NCI-H1048 (cell line): ENCODE measurements around the gene ARIH2.
A peak's percentile ranks its signal among the peaks of the same experiment; 100 is the strongest.
"Not testable (repeated sequence)": the region's sequence is repeated elsewhere in the genome, so short reads cannot be mapped to it uniquely, and the experiment has no call there.

Experiments
- DNase-seq: peaks from one replicate; lab custom pipeline; 2025; lab: John Stamatoyannopoulos, UW

ARIH2 gene

DNA sequence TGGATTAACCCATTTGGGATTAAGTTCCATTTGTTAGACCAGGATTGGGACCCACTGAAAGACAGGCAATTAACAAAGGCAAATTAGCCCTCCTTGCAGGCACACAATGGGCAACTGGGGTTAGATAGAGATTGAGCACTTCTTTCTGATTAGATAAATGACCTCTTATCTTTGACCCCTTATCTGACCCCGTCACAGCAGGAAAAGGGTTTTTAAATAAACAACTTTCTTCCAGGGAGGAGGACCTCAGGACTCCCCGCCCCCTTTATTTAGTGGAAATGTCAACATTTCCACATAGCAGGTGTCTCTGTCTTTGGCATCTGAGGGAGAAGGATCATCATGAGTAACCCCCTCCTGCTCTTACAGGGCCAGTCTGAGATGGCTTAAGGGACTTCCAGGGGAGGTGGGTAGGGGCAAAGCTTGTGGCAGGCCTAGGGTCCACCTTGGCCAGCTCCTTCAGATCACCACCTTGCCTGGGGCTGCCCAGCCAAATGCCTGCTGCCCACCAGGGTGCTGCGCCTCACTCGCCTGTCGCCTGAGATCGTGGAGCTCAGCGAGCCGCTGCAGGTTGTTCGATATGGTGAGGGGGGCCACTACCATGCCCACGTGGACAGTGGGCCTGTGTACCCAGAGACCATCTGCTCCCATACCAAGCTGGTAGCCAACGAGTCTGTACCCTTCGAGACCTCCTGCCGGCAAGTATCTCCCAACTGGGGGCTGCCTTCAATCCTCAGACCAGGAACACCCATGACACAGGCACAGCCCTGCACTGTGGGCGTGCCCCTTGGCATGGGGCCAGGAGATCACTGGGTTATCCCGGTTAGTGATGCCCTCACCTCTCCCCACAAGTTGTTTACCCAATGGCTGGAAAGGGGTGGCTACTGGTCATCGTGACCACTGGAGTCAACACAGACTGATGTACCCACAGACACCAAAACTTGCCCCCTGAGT lies 86.0 kb downstream of the ARIH2 start:
- DNase-seq, result no peak

DNA sequence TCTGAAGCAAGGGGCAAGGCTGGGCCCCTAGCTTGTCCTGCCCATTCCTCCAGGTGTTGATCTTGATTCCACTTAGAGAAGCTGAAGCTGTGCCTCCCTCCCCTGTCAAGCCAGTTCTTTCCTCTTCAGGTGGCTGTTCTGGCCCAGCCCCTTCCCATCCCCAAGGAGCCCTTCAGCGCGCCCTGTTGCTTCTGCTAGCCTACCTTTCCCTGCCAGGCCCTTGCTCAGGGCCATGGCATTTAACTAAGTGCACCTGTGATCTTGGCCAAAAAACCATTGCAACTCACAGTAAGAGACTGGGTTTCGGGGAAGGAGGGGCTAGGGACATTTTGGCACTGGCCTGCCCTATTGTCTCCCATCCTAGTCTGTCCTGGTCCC lies 86.7 kb downstream of the ARIH2 start:
- no peak for DNase-seq

DNA sequence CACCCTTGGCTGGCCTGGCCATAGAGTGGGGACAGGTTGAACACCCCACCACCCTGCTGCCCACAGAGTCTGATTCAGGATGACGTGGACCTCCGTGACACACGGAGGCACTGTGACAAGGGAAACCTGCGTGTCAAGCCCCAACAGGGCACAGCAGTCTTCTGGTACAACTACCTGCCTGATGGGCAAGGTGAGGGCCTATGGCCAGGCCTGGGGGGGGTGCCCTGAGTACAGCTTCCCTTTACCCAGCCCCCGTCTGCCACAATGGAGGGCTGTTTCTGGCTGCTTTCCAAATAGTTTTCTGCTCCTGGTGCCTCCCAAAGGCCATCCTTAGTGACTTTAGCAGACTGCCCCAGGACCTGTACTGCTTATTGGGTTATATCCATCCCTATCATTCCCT lies 87.4 kb downstream of the ARIH2 start:
- DNase-seq, result no peak

DNA sequence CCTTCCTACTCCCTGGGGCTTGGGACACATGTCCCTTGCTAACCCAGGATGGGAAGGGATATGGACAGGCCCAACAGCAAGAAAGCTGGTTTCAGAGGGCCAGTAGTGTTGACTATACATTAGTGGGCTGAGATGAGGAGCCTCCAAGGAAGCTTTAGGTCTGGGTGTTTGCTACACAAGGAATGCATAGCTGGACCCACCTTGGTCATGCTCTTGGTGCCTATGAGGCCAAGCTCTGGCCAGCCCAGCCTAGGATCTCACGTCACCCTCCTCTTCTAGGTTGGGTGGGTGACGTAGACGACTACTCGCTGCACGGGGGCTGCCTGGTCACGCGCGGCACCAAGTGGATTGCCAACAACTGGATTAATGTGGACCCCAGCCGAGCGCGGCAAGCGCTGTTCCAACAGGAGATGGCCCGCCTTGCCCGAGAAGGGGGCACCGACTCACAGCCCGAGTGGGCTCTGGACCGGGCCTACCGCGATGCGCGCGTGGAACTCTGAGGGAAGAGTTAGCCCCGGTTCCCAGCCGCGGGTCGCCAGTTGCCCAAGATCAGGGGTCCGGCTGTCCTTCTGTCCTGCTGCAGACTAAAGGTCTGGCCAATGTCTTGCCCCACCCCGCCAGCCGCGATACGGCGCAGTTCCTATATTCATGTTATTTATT lies 87.9 kb downstream of the ARIH2 start:
- DNase-seq, result no peak

DNA sequence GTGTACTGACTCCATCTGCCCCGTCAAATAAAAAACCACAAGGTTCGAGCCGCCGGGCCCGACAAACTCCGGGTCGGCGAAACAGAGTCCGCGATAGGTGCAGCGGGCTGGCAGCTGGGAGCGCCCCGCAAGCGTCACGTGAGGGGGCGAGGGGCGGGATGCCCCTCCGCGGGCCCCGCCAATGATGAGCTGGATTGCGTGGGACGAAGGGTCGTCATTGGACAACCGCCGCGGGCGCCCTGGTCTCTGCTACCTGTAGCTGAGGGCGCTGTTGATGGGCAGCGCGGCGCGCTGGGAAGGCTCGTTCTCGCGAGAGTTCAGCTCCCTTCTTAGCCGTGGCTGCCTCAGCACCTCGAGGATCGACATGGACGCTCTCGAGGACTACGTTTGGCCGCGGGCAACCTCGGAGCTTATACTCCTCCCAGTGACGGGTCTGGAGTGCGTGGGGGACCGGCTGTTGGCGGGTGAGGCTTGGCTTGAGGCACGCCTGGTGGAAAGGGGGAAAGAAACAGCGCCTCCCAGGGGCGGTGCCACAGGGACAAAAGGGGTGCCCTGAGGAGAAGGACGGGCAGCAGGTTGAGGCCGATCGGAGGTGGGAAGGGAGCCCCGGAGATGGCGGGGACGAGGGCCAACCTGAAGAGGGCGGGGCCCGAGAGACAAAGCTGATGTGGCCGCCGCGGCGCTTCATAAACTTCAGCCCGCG lies 88.6 kb downstream of the ARIH2 start, which contains the start of gene WDR6:
WDR6 (plus strand) TSS at position 324 of the 703 bp plus-strand sequence; CDS start at position 365, 41 bp downstream.
- peak; percentile 95 for DNase-seq

DNA sequence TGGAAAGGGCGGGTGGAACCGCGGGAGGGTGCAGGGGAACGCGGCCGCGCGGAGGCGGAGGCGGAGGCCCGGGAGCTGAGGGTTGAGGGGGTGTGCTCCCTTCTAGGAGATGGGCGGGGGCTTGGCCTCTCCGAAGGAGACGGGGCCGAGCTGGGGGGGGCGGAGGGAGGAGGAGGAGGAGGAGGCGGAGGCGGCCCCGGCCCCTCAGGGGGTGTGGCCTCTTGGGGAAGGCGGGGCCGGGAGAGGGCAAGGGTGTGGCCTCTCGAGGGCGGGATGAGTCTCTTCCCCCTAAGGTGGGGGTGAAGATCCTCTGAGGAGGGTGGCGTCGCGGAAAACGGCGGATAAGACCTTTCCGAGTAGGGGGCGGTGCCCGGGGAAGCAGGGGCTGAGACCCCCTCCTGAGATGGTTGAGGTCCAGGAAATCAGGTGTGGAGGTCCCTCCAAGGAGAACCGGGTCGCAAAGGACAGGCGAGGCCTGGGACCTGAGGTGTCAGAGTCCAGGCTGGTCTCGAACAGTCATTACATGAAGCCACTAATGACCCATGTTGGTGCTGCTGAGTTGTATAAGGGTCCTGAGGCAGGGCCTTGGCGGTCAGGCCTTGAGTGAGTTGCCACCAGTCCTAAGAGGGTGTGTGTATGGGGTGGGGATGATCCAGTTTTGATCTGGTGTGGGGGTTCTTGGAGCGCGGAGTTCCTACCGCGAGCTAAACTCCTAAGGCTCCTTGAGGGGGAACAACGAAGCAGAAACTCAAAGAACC lies 89.3 kb downstream of the ARIH2 start:
- DNase-seq, result peak; percentile 65

DNA sequence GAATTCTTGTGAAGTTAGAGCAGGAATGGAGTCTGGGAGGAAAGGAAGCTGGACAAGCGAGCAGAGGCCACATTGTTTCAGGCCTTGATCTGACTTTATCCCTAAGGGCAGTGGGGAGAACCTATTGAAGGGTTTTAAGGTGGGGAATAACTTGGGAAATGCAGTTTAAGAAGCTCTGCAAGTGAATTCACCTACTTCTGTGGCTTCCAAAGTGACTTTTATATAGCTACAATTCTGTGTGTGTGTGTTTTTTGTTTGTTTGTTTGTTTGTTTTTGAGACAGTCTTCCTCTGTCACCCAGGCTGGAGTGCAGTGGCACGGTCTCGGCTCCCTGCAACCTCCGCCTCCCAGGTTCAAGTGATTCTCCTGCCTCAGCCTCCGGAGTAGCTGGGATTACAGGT lies 90.0 kb downstream of the ARIH2 start:
- DNase-seq, result not testable (repeated sequence)

DNA sequence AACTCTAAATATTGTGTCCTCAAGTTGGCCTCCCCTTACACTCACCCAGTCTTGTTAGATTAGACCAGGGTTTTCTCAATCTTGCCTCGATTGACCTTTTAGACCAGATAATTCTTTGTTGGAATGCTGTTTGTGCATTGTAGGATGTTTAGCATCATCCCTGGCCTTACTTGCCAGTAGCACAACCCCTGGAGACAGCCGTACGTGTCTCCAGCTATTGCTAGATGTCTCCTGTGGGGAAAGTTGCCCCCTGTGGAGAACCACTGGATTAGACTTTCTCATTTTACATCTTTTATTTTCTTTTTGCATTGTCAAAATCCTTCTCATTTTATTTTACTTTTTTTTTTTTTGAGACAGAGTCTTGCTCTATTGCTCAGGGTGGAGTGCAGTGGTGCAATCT lies 90.8 kb downstream of the ARIH2 start:
- DNase-seq, result no peak

DNA sequence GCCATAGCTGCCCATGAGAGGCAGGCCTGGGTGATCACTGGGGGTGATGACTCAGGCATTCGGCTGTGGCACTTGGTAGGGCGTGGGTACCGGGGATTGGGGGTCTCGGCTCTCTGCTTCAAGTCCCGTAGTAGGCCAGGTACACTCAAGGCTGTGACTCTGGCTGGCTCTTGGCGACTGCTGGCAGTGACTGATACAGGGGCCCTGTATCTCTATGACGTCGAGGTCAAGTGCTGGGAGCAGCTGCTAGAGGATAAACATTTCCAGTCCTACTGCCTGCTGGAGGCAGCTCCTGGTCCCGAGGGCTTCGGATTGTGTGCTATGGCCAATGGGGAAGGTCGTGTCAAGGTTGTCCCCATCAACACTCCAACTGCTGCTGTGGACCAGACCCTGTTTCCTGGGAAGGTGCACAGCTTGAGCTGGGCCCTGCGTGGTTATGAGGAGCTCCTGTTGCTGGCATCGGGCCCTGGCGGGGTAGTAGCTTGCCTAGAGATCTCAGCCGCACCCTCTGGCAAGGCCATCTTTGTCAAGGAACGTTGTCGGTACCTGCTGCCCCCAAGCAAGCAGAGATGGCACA lies 93.9 kb downstream of the ARIH2 start:
- no peak for DNase-seq

DNA sequence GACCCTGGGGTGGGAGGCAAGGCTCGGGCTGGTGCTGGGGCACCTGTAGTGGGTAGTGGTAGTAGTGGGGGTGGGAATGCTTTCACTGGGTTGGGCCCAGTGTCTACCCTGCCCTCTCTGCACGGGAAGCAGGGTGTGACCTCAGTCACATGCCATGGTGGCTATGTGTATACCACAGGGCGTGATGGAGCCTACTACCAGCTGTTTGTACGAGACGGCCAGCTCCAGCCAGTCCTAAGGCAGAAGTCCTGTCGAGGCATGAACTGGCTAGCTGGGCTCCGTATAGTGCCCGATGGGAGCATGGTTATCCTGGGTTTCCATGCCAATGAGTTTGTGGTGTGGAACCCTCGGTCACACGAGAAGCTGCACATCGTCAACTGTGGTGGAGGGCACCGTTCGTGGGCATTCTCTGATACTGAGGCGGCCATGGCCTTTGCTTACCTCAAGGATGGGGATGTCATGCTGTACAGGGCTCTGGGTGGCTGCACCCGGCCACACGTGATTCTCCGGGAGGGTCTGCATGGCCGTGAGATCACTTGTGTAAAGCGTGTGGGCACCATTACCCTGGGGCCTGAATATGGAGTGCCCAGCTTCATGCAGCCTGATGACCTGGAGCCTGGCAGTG lies 94.6 kb downstream of the ARIH2 start:
- DNase-seq, result no peak

DNA sequence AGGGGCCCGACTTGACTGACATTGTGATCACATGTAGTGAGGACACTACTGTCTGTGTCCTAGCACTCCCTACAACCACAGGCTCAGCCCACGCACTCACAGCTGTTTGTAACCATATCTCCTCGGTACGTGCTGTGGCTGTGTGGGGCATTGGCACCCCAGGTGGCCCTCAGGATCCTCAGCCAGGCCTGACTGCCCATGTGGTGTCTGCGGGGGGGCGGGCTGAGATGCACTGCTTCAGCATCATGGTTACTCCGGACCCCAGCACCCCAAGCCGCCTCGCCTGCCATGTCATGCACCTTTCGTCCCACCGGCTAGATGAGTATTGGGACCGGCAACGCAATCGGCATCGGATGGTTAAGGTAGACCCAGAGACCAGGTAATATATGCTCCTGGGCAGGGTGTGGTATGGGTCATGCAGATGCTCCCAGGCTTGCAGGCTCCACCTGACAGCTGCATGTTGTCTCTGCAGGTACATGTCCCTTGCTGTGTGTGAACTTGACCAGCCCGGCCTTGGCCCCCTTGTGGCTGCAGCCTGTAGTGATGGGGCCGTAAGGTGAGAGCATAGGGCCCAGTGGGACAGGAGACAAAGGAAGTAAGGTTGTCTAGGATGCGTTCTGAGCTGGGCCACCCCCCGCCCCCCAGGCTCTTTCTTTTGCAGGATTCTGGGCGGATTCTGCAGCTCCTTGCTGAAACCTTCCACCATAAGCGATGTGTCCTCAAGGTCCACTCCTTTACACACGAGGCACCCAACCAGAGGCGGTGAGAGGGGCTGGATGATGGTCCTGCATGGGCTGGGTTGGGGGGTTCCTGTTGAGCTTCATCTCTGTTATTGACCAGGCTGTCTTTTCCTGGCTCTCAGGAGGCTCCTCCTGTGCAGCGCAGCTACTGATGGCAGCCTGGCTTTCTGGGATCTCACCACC lies 95.4 kb downstream of the ARIH2 start:
- no peak for DNase-seq

DNA sequence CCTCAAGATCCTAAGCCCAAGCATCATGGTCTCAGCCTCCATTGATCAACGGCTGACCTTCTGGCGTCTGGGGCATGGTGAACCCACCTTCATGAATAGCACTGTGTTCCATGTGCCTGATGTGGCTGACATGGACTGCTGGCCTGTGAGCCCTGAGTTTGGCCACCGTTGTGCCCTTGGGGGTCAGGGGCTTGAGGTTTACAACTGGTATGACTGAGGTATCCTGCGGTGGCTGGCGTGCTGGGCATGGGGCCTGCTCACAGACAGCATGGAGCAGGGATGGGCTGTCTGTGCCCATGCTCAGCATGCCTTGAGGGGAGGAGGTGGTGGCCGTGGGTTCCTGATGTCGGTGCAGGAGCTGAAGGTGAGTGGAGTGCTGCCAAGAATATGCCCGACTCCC lies 96.4 kb downstream of the ARIH2 start:
- no peak for DNase-seq

DNA sequence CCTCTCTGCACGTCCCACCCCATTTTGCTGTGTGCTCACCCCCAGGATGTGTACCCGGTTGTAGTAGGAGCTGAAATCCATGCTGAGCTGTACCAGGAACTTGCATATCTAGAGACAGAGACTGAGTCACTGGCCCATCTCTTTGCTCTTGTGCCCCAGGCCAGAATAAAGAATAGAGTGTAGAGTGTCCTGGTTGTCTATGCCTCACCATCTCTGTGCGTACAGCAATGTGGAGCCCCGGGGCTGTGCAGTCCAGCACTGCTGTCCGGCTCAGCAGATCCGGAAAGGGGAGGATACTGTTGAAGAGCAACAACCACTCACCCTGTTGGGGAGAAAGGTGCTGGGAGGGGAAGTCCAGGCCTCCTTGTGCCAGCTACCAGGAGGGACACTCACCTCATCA lies 97.1 kb downstream of the ARIH2 start:
- DNase-seq, result no peak

DNA sequence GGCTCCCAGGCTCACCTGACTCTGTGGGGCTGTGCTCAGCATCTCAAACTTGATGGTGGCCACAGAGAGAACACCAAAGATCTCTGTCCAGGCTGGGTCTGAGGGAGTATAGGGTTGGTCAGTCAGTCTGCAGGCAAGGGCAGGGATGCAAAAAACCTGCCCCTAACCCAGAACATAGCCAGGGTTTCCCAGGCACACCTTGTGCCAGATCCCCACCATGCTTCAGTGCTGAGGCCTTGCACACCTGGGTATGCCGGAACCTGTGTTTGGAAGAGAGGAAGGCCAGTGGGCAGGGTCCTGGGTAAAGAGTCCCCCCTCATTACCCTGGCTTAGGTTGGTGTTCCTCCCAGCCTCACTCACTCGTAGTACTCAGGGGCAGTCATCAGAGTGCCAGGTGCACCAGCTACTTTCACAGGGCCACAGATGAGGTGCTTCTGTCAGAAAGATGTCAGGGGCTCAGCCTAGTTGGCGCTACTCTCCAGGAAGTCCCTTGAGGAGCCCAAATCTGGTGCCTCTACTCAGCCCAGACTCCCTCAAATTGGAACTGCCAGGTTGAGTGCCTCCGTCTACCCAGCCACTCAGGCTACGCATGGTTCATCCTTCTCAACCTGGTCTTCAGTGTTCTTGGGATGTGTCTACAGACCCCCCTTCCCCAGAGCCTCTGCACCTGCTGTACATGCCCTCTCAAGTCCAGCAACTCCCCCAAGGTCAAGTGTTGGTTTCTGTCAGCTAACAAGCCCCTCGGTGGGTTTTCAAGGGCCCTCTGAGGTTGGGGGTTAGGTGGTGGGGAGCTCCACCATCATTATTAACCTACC lies 98.0 kb downstream of the ARIH2 start:
- DNase-seq, result no peak

DNA sequence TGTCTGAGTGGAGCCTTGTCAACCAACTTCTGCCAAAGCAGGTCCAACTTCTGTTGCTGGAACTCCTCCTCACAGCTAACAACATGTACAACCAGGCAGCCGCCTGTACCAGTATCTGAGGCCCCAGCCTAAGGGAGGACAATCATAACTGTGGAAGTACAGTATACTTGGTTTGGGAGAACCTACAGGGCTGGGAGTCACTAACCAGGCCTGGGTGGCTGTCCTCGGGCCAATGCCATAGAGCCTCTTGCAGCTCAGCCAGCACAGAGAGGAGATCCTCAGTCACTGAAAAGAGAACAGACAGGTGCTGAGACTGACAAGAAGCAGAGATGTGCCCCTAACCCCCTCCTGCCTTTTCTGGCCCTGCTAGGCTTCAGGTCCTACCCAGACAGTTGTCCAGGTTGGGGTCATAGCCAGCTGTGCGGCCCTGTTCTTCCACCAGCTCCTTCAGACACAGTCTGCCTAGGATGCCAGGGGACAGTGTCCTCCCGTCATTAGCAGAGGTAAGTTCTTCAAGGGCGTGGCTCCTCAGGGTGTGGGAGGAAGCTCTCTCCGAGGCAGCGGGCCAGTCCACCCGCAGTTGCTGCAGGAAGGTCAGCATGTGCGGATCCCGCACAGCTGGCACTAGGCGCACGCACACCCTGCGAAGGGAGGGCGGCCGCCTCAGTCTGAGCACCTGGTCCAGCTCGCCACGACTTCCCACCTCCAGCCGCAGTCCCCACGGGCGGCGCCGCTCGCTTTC lies 98.8 kb downstream of the ARIH2 start:
- no peak for DNase-seq

DNA sequence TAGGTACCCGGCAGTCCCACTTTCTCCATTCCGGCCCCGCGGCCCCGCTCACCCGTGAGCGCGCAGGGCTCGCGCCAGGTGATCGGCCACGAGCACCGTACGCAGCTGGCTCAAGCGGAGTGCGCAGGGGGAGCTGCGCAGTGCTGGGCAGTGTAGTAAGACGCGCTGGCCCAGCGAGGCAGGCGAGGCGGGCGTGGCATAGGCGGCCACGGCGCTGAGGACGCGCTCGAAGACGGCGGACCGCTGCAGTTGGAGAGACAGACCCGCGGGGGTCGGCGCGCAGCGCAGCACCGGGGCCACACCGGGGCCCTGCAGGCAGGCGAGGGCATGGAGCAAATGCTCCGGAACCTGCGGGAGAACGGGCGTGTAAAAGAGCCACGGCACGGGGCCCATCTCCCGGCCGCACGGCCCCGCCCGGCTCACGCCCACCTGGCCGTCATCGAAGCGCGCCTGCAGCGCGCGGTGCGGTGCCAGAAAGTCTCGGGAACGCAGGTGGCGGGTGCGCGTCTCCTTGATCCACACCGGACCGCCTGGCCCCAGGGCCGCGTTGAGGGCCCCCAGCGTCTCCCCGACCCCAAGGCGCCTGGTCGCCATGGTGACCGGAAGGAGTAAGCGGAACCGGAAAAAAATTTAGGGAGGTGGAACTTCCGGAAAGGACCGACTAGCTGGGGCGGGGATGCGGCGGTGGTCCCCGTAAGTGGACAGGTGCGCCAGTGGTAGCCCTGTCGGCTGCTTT lies 99.5 kb downstream of the ARIH2 start, which contains the start of gene DALRD3:
DALRD3 (minus strand) TSS at position 610 of the 736 bp plus-strand sequence; CDS start at position 594, 16 bp downstream.
- peak; percentile 27 for DNase-seq

DNA sequence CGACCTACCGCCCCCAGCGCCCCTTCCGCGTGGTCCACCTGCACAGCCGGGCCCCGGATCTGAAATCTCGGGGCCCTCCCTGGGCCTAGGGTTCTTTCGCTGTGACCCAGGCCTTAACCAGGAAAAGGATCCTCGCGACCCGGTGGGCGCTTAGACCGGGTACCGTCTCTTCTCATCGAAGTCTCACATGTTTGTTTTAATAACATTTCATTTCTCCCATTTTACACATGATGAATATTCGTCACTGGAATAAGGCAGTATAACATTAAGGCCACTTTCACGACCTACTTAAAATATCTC lies 100.0 kb downstream of the ARIH2 start:
- no peak for DNase-seq

DNA sequence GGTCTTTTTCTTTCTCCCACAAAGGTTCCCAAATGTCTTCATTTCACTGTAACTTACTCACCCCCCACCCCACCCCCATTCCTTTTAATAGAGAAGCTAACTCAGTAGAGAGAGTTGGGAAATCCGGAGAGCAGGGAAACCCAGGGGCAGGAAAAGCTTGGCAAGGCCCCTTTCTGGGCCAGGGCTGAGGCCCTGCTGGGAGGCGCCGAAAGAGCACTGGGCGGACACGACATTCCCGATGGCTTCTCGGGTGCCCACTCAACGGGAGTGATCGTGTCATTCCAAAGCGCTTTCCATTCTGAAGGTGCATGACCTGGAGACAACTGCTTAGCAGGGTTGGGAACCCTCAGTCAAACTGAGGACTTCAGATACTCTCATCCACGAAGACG lies 101.3 kb downstream of the ARIH2 start:
- no peak for DNase-seq
